H1 (cell line): Measurements from ENCODE around the gene ACTG1. TPM values are rescaled to one million over a fixed set of nuclear protein-coding genes. Genes with fewer than 3 reads are reported as not detected.
A peak's percentile ranks its signal among the peaks of the same experiment; 100 is the strongest.

ENCODE experiments used
- CTCF ChIA-PET: fragments of 300-600 bp; sonication (Branson Sonifier 250); formaldehyde crosslinking; loops from one replicate; lab custom pipeline; 2021; ENCODE audit not compliant: partially characterized antibody; lab: Charles Lee
- POLR2A ChIA-PET: fragments of 300-600 bp; sonication (Branson Sonifier 250); formaldehyde crosslinking; loops from one replicate; lab custom pipeline; 2021; ENCODE audit warnings: inconsistent platforms; ENCODE audit not compliant: partially characterized antibody; lab: Charles Lee
- DNase-seq, 2 experiments: peaks; one replicate each; pipeline versions ENCODE4 v3.0.0 to v3.0.0-alpha.2; 2010 to 2022; ENCODE audit warnings: low spot score in 2 of 2, low read depth in 1 of 2, mixed read lengths in 1 of 2
- FAIRE-seq: peaks from 2 replicates; lab custom pipeline; 2011; peaks lifted over from hg19 to GRCh38; lab: Jason Lieb, UNC
- H2AFZ ChIP-seq: 2 replicates; pipeline ENCODE4 v1.8.1; 2012; ENCODE audit warnings: low read length, inconsistent platforms
- H2AK5ac ChIP-seq: 2 replicates; pipeline ENCODE4 v1.6.1; 2013; ENCODE audit warnings: low read depth, low read length
- H2BK120ac ChIP-seq: replicated peaks from 2 replicates; pipeline ENCODE3; 2013; ENCODE audit warnings: low read depth, low read length, inconsistent platforms
- H2BK12ac ChIP-seq: 2 replicates; pipeline ENCODE4 v1.6.1; 2013; ENCODE audit warnings: low read depth, low read length
- H2BK15ac ChIP-seq: 2 replicates; pipeline ENCODE4 v1.6.1; 2013; ENCODE audit warnings: low read length
- H2BK20ac ChIP-seq: 2 replicates; pipeline ENCODE4 v1.6.1; 2013; ENCODE audit warnings: low read length
- H2BK5ac ChIP-seq: 2 replicates; pipeline ENCODE4 v1.6.1; 2013; ENCODE audit warnings: low read depth, low read length
- H3K14ac ChIP-seq: 2 replicates; pipeline ENCODE4 v1.6.1; 2013; ENCODE audit warnings: inconsistent platforms; ENCODE audit not compliant: insufficient read length
- H3K18ac ChIP-seq: 2 replicates; pipeline ENCODE4 v1.6.1; 2013; ENCODE audit warnings: low read length; ENCODE audit errors: extremely low read depth
- H3K23ac ChIP-seq: 2 replicates; pipeline ENCODE4 v1.6.1; 2013; ENCODE audit warnings: inconsistent platforms; ENCODE audit not compliant: insufficient read length
- H3K23me2 ChIP-seq: 2 replicates; pipeline ENCODE4 v1.6.1; 2013; ENCODE audit warnings: low read depth, low read length
- H3K27ac ChIP-seq: 2 replicates; pipeline ENCODE4 v1.6.1; 2011; ENCODE audit warnings: low read depth, low read length, inconsistent platforms
- H3K27me3 ChIP-seq, 4 experiments: replicated peaks in 1 of 4; 1 replicate in 1 of 4; 2 replicates in 3 of 4; pipeline versions ENCODE4 v1.6.1 to v1.8.1; 2011 to 2013; ENCODE audit warnings: low read length in 3 of 4, mild to moderate bottlenecking in 3 of 4, inconsistent platforms in 2 of 4, mixed read lengths in 2 of 4, moderate library complexity in 1 of 4; ENCODE audit not compliant: control insufficient read depth in 3 of 4, insufficient read depth in 3 of 4; ENCODE audit errors: extremely low read depth in 1 of 4
- H3K36me3 ChIP-seq, 4 experiments: 2 replicates each; pipeline versions ENCODE4 v1.6.1 to v1.8.1; 2011 to 2013; ENCODE audit warnings: mild to moderate bottlenecking in 4 of 4, low read length in 3 of 4, moderate library complexity in 2 of 4, control low read depth in 1 of 4, inconsistent platforms in 1 of 4; ENCODE audit not compliant: insufficient read depth in 4 of 4, control insufficient read depth in 2 of 4
- H3K4ac ChIP-seq: replicated peaks from 2 replicates; pipeline ENCODE3; 2013; ENCODE audit warnings: low read length, low read depth, mixed read lengths, inconsistent platforms; ENCODE audit not compliant: insufficient read length
- H3K4me1 ChIP-seq, 4 experiments: replicated peaks in 1 of 4; 1 replicate in 1 of 4; 2 replicates in 3 of 4; pipeline versions ENCODE4 v1.6.1 to v1.8.1; 2011 to 2013; ENCODE audit warnings: low read length in 3 of 4, inconsistent platforms in 2 of 4, mixed read lengths in 1 of 4; ENCODE audit not compliant: insufficient read depth in 4 of 4, control insufficient read depth in 3 of 4
- H3K4me2 ChIP-seq, 2 experiments: 2 replicates each; pipeline versions ENCODE4 v1.6.1 to v1.8.1; 2011 to 2013; ENCODE audit warnings: low read depth in 2 of 2, low read length in 2 of 2, control low read depth in 1 of 2, inconsistent platforms in 1 of 2, mild to moderate bottlenecking in 1 of 2; ENCODE audit not compliant: insufficient read depth in 1 of 2
- H3K4me3 ChIP-seq, 4 experiments: fragments of 200-600, 300-600 bp in 1 of 4; sonication (generic), shearing (Covaris generic), sonication (Bioruptor Twin) in 1 of 4; 2 replicates each; pipeline versions ENCODE4 v1.5.1 to v1.8.1; 2011 to 2016; ENCODE audit warnings: low read length in 4 of 4, low read depth in 3 of 4, control low read depth in 2 of 4, inconsistent platforms in 2 of 4, mild to moderate bottlenecking in 2 of 4, mixed read lengths in 1 of 4, moderate library complexity in 1 of 4; ENCODE audit not compliant: insufficient read depth in 2 of 4; ENCODE audit errors: extremely low read depth in 1 of 4
- H3K56ac ChIP-seq: replicated peaks from 2 replicates; pipeline ENCODE3; 2013; ENCODE audit warnings: low read depth, mild to moderate bottlenecking, mixed read lengths, low read length, inconsistent platforms; ENCODE audit not compliant: insufficient read length
- H3K79me1 ChIP-seq: 2 replicates; pipeline ENCODE4 v1.6.1; 2013; ENCODE audit warnings: low read depth, low read length, control low read depth
- H3K79me2 ChIP-seq, 2 experiments: 2 replicates each; pipeline versions ENCODE4 v1.6.1 to v1.8.1; 2012 to 2013; ENCODE audit warnings: low read length in 2 of 2, mild to moderate bottlenecking in 2 of 2, inconsistent platforms in 1 of 2; ENCODE audit not compliant: insufficient read depth in 2 of 2, control insufficient read depth in 1 of 2
- H3K9ac ChIP-seq, 4 experiments: replicated peaks in 1 of 4; 1 replicate in 1 of 4; 2 replicates in 3 of 4; pipeline versions ENCODE4 v1.6.1 to v1.8.1; 2011 to 2013; ENCODE audit warnings: low read depth in 3 of 4, low read length in 3 of 4, control low read depth in 2 of 4, mild to moderate bottlenecking in 2 of 4, moderate library complexity in 2 of 4, inconsistent platforms in 1 of 4; ENCODE audit errors: extremely low read depth in 1 of 4
- H3K9me3 ChIP-seq, 2 experiments: 2 replicates each; pipeline versions ENCODE4 v1.6.1 to v1.8.1; 2012 to 2013; ENCODE audit warnings: mild to moderate bottlenecking in 2 of 2, moderate library complexity in 2 of 2, control low read depth in 1 of 2, inconsistent platforms in 1 of 2, low read depth in 1 of 2, low read length in 1 of 2, mixed read lengths in 1 of 2; ENCODE audit not compliant: insufficient read depth in 2 of 2
- H4K20me1 ChIP-seq, 2 experiments: replicated peaks in 1 of 2; 2 replicates each; pipeline versions ENCODE3 to v1.8.1; 2011 to 2013; ENCODE audit warnings: inconsistent platforms in 2 of 2, low read length in 2 of 2, mild to moderate bottlenecking in 1 of 2; ENCODE audit not compliant: insufficient read depth in 2 of 2, control insufficient read depth in 1 of 2
- H4K5ac ChIP-seq: 2 replicates; pipeline ENCODE4 v1.6.1; 2013; ENCODE audit warnings: low read length, low read depth, mixed read lengths, inconsistent platforms; ENCODE audit not compliant: insufficient read length
- H4K8ac ChIP-seq: 2 replicates; pipeline ENCODE4 v1.8.0; 2013; ENCODE audit warnings: mild to moderate bottlenecking, moderate library complexity, low read length, inconsistent platforms; ENCODE audit not compliant: insufficient read depth; ENCODE audit errors: extremely low read depth
- H4K91ac ChIP-seq: replicated peaks from 2 replicates; pipeline ENCODE3; 2013; ENCODE audit warnings: low read length, mixed read lengths, inconsistent platforms; ENCODE audit not compliant: insufficient read length
- BACH1 ChIP-seq: IDR thresholded peaks from 2 replicates; pipeline ENCODE4 v1.6.1; 2012; ENCODE audit warnings: low read length, improper control_type of control experiment
- EP300 ChIP-seq, 2 experiments: IDR thresholded peaks; 1 replicate in 1 of 2; 2 replicates in 1 of 2; pipeline ENCODE4 v1.6.1; 2011 to 2012; ENCODE audit warnings: low read depth in 2 of 2, low read length in 2 of 2, mild to moderate bottlenecking in 2 of 2, borderline replicate concordance in 1 of 2, inconsistent platforms in 1 of 2, moderate library complexity in 1 of 2
- FOSL1 ChIP-seq: IDR thresholded peaks from 2 replicates; pipeline ENCODE4 v1.6.1; 2011; ENCODE audit warnings: mild to moderate bottlenecking, low read depth, low read length, moderate library complexity; ENCODE audit not compliant: insufficient read depth
- GABPA ChIP-seq: IDR thresholded peaks from 2 replicates; pipeline ENCODE4 v1.6.1; 2011; ENCODE audit warnings: mild to moderate bottlenecking, low read length, moderate library complexity, borderline replicate concordance; ENCODE audit not compliant: insufficient read depth
- GTF2F1 ChIP-seq: IDR thresholded peaks from 2 replicates; pipeline ENCODE4 v1.6.1; 2012; ENCODE audit warnings: low read depth, low read length, improper control_type of control experiment, borderline replicate concordance
- HDAC2 ChIP-seq, 2 experiments: fragments of 300-600 bp in 1 of 2; sonication (generic) in 1 of 2; IDR thresholded peaks; 2 replicates each; pipeline ENCODE4 v1.6.1; 2011 to 2012; ENCODE audit warnings: low read depth in 2 of 2, low read length in 2 of 2, mild to moderate bottlenecking in 2 of 2, moderate library complexity in 2 of 2, borderline replicate concordance in 1 of 2, inconsistent platforms in 1 of 2
- HDAC6 ChIP-seq: IDR thresholded peaks from one replicate; pipeline ENCODE4 v1.7.1; 2012; ENCODE audit warnings: low read depth, mild to moderate bottlenecking, inconsistent platforms, low read length, moderate library complexity
- NANOG ChIP-seq: IDR thresholded peaks from 2 replicates; pipeline ENCODE4 v1.6.1; 2011; ENCODE audit warnings: low read length, low read depth, mild to moderate bottlenecking, inconsistent platforms; ENCODE audit not compliant: insufficient read depth, poor library complexity, severe bottlenecking
- SAP30 ChIP-seq: fragments of 300-600 bp; sonication (generic); IDR thresholded peaks from 2 replicates; pipeline ENCODE4 v1.7.1; 2012; ENCODE audit warnings: low read length, moderate library complexity, mild to moderate bottlenecking, inconsistent platforms; ENCODE audit not compliant: insufficient read depth, insufficient replicate concordance
- TEAD4 ChIP-seq: IDR thresholded peaks from 2 replicates; pipeline ENCODE4 v1.6.1; 2012; ENCODE audit warnings: low read depth, low read length, inconsistent platforms, mixed read lengths
- WGBS, 2 experiments: shearing (Covaris generic) in 1 of 2; methylation state at CpG; one replicate each; pipeline versions ENCODE4 v1.1.6 to v1.1.7; 2013 to 2015; ENCODE audit warnings: low lambda C conversion rate in 2 of 2, mixed read lengths in 2 of 2, inconsistent platforms in 1 of 2, low coverage in 1 of 2, missing lambda C conversion rate in 1 of 2; ENCODE audit not compliant: insufficient replicate concordance in 2 of 2, insufficient coverage in 1 of 2, insufficient read length in 1 of 2; ENCODE audit errors: extremely low coverage in 1 of 2, missing lambda C conversion rate in 1 of 2; 5-methylcytosine and 5-hydroxymethylcytosine counted together
- polyA plus RNA-seq, 7 experiments: library from polyadenylated mRNA; depleted of rRNA in 3 of 7; stranded (reverse) in 5 of 7; unstranded in 2 of 7; fragments of >200 nt in 5 of 7; fragments of 200-250 nt in 2 of 7; gene quantifications; 1 replicate in 5 of 7; 2 replicates in 1 of 7; 4 replicates in 1 of 7; pipeline versions ENCODE4 v1.2.1 to v1.2.3, GENCODE V29; 2011 to 2013; ENCODE audit warnings: missing spikeins in 2 of 7, mixed read lengths in 2 of 7
- total RNA-seq: library from RNA; stranded (reverse); fragmentation: NEBNext Ultra II Directional; extraction: Animal tissue kit (Norgen Biotek cat#: 25700); gene quantifications from 2 replicates; pipeline ENCODE4 v1.2.1, GENCODE V29; 2021

ACTG1 gene
- total and polyA plus RNA-seq, 2 of the 8 experiments (the other 6 are each of a cell fraction or from before 2014, with no cell fraction given): 3,535 to 5,010 TPM

GRCh38 chr17:81509207-81509971 lies 3.2 kb downstream of the ACTG1 start:
- Histone ChIP-seq H2BK12ac (no peak overlapping the region), H2BK15ac (no peak overlapping the region), H3K36me3 (peaks cover 19 to 37% (median 31%) of the 10 kb centered on the region in 4 experiments; a peak in 7 of 8 replicates), H3K4me3 (peak overlapping the region; percentile 75 to 93 (median 90); a peak in 6 of 8 replicates), H3K4me2 (peak overlapping the region; percentile 97 to 98), H3K27me3 (no peaks in the 10 kb centered on the region), H3K4ac (no peak overlapping the region), H4K91ac (no peak overlapping the region), H3K14ac (no peak overlapping the region), H3K27ac (no peak overlapping the region), H3K4me1 (peaks cover 0 to 6% (median 3%) of the 10 kb centered on the region in 4 experiments; a peak in 2 of 7 replicates), H3K79me1 (peaks cover 14% of the 10 kb centered on the region), H3K56ac (no peak overlapping the region), H2BK20ac (no peak overlapping the region), H2BK120ac (no peak overlapping the region), H4K20me1 (peaks cover 23 to 29% of the 10 kb centered on the region in 2 experiments), H3K18ac (no peak overlapping the region), H2AK5ac (no peak overlapping the region), H2BK5ac (no peak overlapping the region; the same call in 1 of the 2 replicates), H3K23ac (no peak overlapping the region), H2AFZ (no peak overlapping the region), H4K5ac (no peak overlapping the region), H4K8ac (no peak overlapping the region), H3K23me2 (peaks cover 22% of the 10 kb centered on the region), H3K79me2 (peaks cover 24 to 32% of the 10 kb centered on the region in 2 experiments), H3K9ac (peak overlapping the region in 2 of 4 experiments; percentile 39 to 96; a peak in 3 of 7 replicates), H3K9me3 (no peaks in the 10 kb centered on the region)
- DNase-seq: no peak
- ChIA-PET CTCF (interaction anchor here (0.7 to 2.3 kb wide), 7 partner anchors 10 to 367 kb away, joined by 3 to 8 read pairs (median 4); no protein-coding TSS in a partner anchor), POLR2A (interaction anchor here (0.6 to 35.8 kb wide), 24 partner anchors 7 to 479 kb away, joined by 3 to 1004 read pairs (median 4); partner anchors contain the start of genes ACTG1, BAHCC1, FAAP100 and FSCN2)
- no peak for FAIRE-seq
- 79% methylated on average over 12 of the region's 12 CpGs; no CpG with 5 or more reads in 1 of the 2 experiments for WGBS, 2 experiments
- TF ChIP-seq TEAD4 (no peak), GTF2F1 (no peak), FOSL1 (no peak), HDAC6 (no peak), GABPA (no peak), NANOG (no peak), BACH1 (no peak), HDAC2 (IDR thresholded peaks at IDR 0.05; ENCODE audit: borderline replicate concordance in 1 of 2, low read depth in 2 of 2, low read length in 2 of 2) (no peak), EP300 (IDR thresholded peaks at IDR 0.05; ENCODE audit: borderline replicate concordance in 1 of 2, low read depth in 2 of 2, low read length in 2 of 2) (no peak), SAP30 (no peak)
